CD4-positive, alpha-beta T cell treated with Interleukin-2 at 100 ng/mL for 4 hours (primary cell): ENCODE data around the gene MRM2.
A peak's percentile ranks its signal among the peaks of the same experiment; 100 is the strongest.

Source experiments
- DNase-seq: peaks from one replicate; pipeline ENCODE4 v3.0.0-alpha.2; 2020; ENCODE audit warnings: low spot score

The MRM2 gene

GRCh38 chr7:2264158-2264557 lies 22.2 kb upstream of the MRM2 start:
- DNase-seq, result no peak

- no peak for DNase-seq
These were observed 21.2 kb upstream of the MRM2 start for GRCh38 chr7:2263176-2263575.

DNA sequence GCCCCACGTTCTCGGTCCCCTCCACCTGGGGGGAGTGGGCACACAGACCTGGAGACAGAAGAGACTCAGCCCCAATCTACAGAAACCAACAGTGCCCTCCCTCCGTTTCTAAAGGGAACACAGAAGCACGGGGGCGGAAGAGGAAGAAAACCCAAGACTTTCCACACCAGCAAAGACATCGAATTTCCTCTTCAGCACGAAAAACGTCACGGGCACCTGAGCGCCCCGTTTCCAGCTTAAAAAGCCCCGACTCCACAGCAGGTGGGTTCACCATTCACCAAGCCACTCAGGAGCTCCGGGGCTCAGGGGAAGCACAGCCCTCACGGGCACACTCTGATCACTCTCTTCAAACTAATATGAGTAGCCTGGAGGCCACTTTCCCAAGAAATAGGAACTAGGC lies 19.6 kb upstream of the MRM2 start:
- DNase-seq, result no peak

DNA sequence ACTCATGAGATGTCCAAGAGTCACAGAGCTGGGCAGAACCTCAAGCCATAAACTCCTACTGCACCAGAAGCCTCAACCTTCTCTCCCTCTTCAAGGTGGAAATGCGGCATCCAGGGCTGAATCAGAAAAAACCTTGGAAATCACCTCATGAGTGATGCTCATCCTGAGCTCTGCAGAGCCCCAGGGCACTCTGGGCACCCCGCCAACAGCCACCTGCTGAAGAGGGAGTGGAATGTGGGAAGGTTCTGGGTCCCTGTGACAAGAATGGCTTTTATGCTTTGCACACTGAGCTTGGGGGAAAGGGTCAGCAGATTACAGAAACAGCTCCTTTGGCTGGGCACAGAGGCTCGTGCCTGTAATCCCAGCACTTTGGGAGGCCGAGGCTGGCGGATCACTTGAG lies 18.8 kb upstream of the MRM2 start:
- DNase-seq, result no peak

GRCh38 chr7:2259480-2259879 lies 17.5 kb upstream of the MRM2 start:
- no peak for DNase-seq

GRCh38 chr7:2258661-2259365 lies 16.8 kb upstream of the MRM2 start:
- no peak for DNase-seq

- DNase-seq, result no peak
These were observed 15.6 kb upstream of the MRM2 start for GRCh38 chr7:2257651-2258050.

DNA sequence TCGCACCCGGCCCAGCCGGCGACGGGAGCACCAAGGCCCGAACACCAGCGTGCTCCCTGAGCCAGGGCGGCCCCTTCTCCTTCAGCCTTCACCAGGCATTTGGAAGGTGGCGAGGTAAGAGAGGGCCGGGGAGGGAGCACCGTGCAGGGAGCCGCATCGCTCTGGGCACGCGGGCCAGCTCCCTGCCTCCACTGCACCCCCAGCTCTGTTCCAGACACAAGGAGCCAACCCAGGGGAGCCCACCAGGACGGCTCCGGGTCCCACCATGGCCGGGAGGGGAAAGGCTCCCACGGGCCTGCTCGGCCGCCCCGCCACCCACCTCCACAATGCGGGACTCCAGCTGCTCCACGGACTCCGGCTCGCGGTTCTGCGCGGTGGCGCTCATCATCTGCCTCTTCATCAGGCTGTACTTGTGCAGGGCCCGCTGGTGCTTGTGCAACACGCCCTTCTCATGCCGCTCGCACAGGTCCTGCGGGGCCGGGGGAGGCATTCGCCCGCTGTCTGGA lies 15.1 kb upstream of the MRM2 start:
- DNase-seq, result no peak

- no peak for DNase-seq
These were observed 14.5 kb upstream of the MRM2 start for GRCh38 chr7:2256306-2257045.

- no peak for DNase-seq
These were observed 13.4 kb upstream of the MRM2 start for GRCh38 chr7:2255145-2256139.

DNA sequence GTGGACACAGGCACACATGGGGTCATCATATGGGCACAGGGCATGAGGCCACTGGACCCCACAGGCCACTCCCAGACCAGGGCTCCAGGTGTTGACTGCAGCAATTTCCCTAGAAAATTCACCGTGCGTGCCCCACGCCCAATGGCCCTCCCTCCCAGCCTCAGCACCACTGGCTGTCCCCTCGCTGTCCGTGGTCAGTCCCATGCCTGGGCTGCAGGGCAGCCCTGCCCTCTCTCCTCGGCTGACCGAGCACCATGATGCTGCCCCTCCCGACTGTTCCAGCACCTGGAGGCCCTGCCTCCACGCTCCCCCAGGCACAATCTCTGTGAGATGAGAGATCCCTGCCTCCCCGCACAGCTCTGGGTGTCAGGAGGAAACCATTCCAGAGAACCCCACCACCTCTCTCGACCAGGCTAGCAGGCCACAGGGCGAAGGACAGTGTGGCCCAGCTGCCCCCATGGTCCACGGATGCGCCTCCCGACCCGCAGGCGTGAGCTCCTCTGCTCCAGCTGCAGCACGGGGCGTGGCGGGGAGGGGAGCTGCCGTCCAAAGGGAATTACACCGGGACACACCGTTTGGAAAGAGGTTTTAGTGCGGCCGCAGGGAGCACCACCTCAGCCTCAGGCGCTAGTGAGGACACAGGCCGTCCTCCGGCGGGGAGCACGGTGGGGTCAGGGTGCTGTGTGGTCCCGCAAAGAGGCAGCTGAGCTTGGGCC lies 12.6 kb upstream of the MRM2 start:
- no peak for DNase-seq

- DNase-seq, result no peak
These were observed 11.7 kb upstream of the MRM2 start for GRCh38 chr7:2253525-2254244.

DNA sequence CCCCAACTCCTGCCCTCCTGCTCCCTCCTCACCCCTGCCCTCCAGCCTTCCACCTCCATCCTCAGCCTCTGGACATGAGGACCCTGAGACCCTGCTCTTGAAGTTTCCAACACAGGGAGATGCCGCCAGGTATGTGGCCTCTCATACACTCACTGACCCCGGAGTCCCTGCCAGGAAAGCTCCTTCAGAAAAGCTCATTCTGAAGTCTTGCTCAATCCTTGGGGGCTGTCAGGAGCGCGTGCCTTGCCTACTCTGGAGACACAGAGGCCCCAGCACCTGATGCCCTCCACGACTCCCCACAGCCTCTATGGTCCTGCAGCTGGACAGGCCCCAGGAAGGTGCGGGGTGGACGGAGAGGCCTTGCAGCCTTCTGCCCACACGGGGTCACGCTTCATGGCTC lies 11.0 kb upstream of the MRM2 start:
- DNase-seq, result no peak

- no peak for DNase-seq
These were observed 10.1 kb upstream of the MRM2 start for GRCh38 chr7:2251841-2252771.

DNA sequence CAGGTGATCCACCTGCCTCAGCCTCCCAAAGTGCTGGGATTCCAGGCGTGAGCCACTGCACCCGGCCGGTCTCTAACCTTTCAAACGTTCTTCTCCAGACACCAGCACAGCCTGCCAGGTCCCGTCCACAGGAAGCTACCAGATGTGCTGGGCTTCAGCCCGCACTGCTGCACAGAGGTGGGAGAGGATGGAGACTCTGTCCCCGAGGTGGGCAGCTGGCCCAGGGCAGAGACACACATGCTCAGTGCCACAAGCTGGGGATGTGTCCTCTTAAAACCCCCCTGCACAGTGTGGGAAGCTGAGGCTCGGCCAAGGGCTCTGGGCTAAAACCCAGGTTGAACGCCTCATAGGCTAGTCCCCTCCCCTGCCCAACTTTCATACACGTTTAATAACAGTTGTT lies 9.4 kb upstream of the MRM2 start:
- DNase-seq, result no peak

DNA sequence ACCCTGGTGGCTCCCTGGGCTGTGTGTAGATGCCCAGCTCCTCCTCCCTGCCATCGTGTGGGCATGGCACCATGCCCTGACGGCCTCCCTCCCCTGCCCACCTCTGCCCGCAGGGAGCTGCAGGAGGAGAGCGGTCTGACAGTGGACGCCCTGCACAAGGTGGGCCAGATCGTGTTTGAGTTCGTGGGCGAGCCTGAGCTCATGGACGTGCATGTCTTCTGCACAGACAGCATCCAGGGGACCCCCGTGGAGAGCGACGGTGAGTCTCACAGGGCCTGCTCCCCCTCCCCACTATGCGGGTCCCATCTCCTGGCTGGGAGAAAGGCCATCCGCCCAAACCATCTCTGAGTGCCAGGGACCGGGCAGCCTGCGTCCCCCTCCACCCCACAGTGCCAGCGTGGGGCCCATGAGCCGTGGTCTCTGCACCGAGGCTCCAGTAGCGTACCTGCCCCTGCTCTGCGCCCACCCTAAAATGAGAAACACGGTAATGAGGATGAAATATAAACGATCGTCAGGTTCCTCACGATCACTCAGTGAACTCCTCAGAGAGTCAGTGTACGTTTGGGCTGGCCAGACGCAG lies 7.8 kb upstream of the MRM2 start:
- DNase-seq, result no peak

DNA sequence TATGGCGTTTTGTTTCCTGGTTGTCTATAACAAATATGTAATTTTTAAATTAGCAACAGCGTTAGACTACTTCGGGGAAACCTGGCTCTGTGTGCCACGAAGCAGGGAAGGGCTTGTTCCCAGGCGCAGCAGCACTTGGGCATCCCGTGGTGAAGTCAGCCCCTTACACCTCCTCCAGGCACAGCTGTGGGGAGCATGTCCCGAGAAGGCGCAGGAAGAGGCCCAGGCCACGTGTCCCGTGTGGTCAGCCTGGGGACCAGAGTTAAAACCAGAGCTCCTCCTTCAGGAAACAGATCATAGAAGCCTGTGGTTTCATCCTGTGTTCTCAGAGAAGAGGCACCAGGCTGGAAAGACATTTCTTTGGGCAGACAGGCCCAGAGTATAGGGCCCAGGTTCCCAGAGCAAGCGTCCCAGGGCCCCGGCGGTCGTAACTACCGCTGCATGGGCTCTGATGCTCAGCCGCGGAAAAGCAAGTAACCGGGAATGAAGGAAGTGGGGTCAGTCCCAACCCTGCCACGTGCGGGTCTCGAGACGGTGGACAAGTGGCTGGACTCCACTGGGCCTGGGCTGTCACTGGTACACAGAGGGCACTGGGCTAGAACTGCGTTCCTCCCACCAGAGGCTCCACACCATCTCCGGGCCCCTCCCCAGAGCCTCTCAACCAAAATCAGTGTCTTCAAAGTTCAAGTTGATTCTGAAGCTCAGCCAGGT lies 7.1 kb upstream of the MRM2 start:
- DNase-seq, result peak; percentile 1

- DNase-seq, result no peak
These were observed 5.4 kb upstream of the MRM2 start for GRCh38 chr7:2247141-2247995.
